Karpas-422 (cell line): ENCODE results near the gene ACY1. TPM values are rescaled to one million over a fixed set of nuclear protein-coding genes. Genes with fewer than 3 reads are reported as not detected.

Experiments used
- DNase-seq: peaks from one replicate; pipeline ENCODE4 v3.0.0-alpha.2; 2015
- H2AFZ ChIP-seq: fragments of 200-600 bp; sonication (generic); 2 replicates; pipeline ENCODE4 v1.6.1; 2014; ENCODE audit warnings: antibody characterized with exemption, low read length, mixed read lengths
- H3K27ac ChIP-seq: fragments of 200-600 bp; sonication (generic); 2 replicates; pipeline ENCODE4 v1.5.1; 2014; ENCODE audit warnings: mild to moderate bottlenecking, low read length, moderate library complexity
- H3K27me3 ChIP-seq: fragments of 200-600 bp; sonication (generic); 2 replicates; pipeline ENCODE4 v1.6.1; 2014; ENCODE audit warnings: low read length, mixed read lengths
- H3K36me3 ChIP-seq: fragments of 200-600 bp; sonication (generic); 2 replicates; pipeline ENCODE4 v1.6.1; 2014; ENCODE audit warnings: low read length, mixed read lengths; ENCODE audit not compliant: insufficient read depth
- H3K4me1 ChIP-seq: fragments of 200-600 bp; sonication (generic); 2 replicates; pipeline ENCODE4 v1.6.1; 2014; ENCODE audit warnings: mild to moderate bottlenecking, low read length, mixed read lengths
- H3K4me2 ChIP-seq: fragments of 200-600 bp; sonication (generic); 2 replicates; pipeline ENCODE4 v1.6.1; 2014; ENCODE audit warnings: low read length, low read depth, mild to moderate bottlenecking; ENCODE audit not compliant: poor library complexity, severe bottlenecking
- H3K4me3 ChIP-seq: fragments of 200-600 bp; sonication (generic); 2 replicates; pipeline ENCODE4 v1.5.1; 2014; ENCODE audit warnings: mild to moderate bottlenecking, antibody characterized with exemption, low read length, mixed read lengths
- H3K79me2 ChIP-seq: fragments of 200-600 bp; sonication (generic); 2 replicates; pipeline ENCODE4 v1.6.1; 2014; ENCODE audit warnings: mild to moderate bottlenecking, low read length, mixed read lengths
- H3K9ac ChIP-seq: fragments of 200-600 bp; sonication (generic); 2 replicates; pipeline ENCODE4 v1.6.0; 2014; ENCODE audit warnings: low read length
- H3K9me2 ChIP-seq: fragments of 200-600 bp; sonication (generic), shearing (Covaris generic); replicated peaks from 2 replicates; pipeline ENCODE4 v1.6.0; 2014; ENCODE audit warnings: mild to moderate bottlenecking, low read length, moderate library complexity; ENCODE audit not compliant: insufficient read depth
- H3K9me3 ChIP-seq: fragments of 300-700, 200-600 bp; sonication (generic); 2 replicates; pipeline ENCODE4 v1.6.1; 2014; ENCODE audit warnings: low read length, mixed read lengths
- H4K20me1 ChIP-seq: fragments of 200-600 bp; sonication (generic); 2 replicates; pipeline ENCODE4 v1.6.1; 2014; ENCODE audit warnings: mild to moderate bottlenecking, antibody characterized with exemption, low read length, low read depth; ENCODE audit not compliant: insufficient read depth
- small RNA-seq: library from RNA; depleted of rRNA; stranded (forward); fragments of <200 nt; gene quantifications from one replicate; pipeline ENCODE3, GENCODE V24; 2014
- total RNA-seq: library from RNA; depleted of rRNA; stranded (reverse); fragments of >200 nt; shearing (Covaris generic); gene quantifications from 2 replicates; pipeline ENCODE4 v1.2.3, GENCODE V29; 2014; ENCODE audit warnings: low replicate concordance; rRNA removed

The ACY1 gene
- total RNA-seq, 1 experiment from 2014 or later, result 71.0 TPM

DNA sequence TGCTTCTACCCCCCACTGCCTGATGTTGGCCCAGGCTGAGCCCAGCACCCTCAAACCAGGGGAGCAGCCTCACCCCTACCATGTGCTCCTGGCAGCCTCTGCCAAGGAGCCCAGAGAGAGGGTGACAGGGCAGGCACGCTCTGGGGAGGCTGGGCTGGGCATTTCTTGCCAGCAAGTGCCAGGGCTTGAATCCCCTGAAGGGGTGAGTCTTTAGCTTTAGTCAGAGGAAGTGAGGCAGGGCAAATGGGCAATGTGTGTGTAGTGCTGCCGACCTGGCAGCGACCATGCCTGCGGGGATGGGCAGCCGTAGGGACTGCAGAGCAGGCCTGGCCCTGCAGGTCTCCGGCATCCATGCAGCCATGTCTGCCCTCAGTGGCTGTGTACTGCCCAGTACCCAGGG is 54.9 kb downstream of the ACY1 start:
- H4K20me1 ChIP-seq, result peaks cover 4% of the 10 kb centered on the region; the same call in 1 of the 2 replicates
- H3K79me2 ChIP-seq, result no peaks in the 10 kb centered on the region
- no peak overlapping the region for H2AFZ ChIP-seq
- no peak overlapping the region for H3K27ac ChIP-seq
- no peak overlapping the region for H3K4me2 ChIP-seq
- no peaks in the 10 kb centered on the region for H3K27me3 ChIP-seq
- H3K4me1 ChIP-seq, result peaks cover 28% of the 10 kb centered on the region
- H3K9ac ChIP-seq, result no peak overlapping the region
- H3K36me3 ChIP-seq, result no peaks in the 10 kb centered on the region
- no peaks in the 10 kb centered on the region for H3K9me3 ChIP-seq
- H3K4me3 ChIP-seq, result no peak overlapping the region
- no peak for DNase-seq
- no peaks in the 10 kb centered on the region for H3K9me2 ChIP-seq

Small RNA genes within 50 kb of the gene (small RNA-seq; reads per million reads assigned to genes)
- not detected for gene AC115284.1

Other genes starting within 250 kb of the ACY1 start
- gene IQCF6, start 204.3 kb upstream of the ACY1 start, total RNA-seq, result not detected in 2 replicates
- gene IQCF2, start 121.9 kb upstream of the ACY1 start, total RNA-seq, result not detected in 2 replicates
- gene IQCF5, start 107.9 kb upstream of the ACY1 start, total RNA-seq, result not detected in 2 replicates
- not detected in 2 replicates for gene IQCF1, start 80.2 kb upstream of the ACY1 start, total RNA-seq
- 15.1 and 39.8 TPM in 2 replicates for gene RRP9, start 41.6 kb upstream of the ACY1 start, total RNA-seq
- 29.1 and 43.5 TPM in 2 replicates for gene PARP3, start 41.2 kb upstream of the ACY1 start, total RNA-seq
- not detected in 2 replicates for gene GPR62, start 28.2 kb upstream of the ACY1 start, total RNA-seq
- gene PCBP4, start 16.1 kb upstream of the ACY1 start, total RNA-seq, result 16.9 and 17.9 TPM in 2 replicates
- gene ABHD14B, start 9.5 kb upstream of the ACY1 start, total RNA-seq, result 104 and 118 TPM in 2 replicates
- 36.9 and 58.2 TPM in 2 replicates for gene ABHD14A, start 8.5 kb upstream of the ACY1 start, total RNA-seq
- 2,656 and 3,245 TPM in 2 replicates for gene RPL29, start 12.4 kb downstream of the ACY1 start, total RNA-seq
- gene DUSP7, start 73.0 kb downstream of the ACY1 start, total RNA-seq, result 11.1 and 21.2 TPM in 2 replicates
- 12.7 and 18.6 TPM in 2 replicates for gene POC1A, start 170.9 kb downstream of the ACY1 start, total RNA-seq
- gene ALAS1, start 214.6 kb downstream of the ACY1 start, total RNA-seq, result 24.8 and 41.6 TPM in 2 replicates
- 7.4 and 26.5 TPM in 2 replicates for gene TLR9, start 242.1 kb downstream of the ACY1 start, total RNA-seq